DMS153 treated with DMSO at 0.1 percent for 48 hours (cell line): ENCODE data around the gene FSTL1.

ENCODE experiments used
- DNase-seq: peaks from one replicate; lab custom pipeline; 2025; ENCODE audit not compliant: unreplicated experiment; lab: John Stamatoyannopoulos, UW

FSTL1 gene

DNA sequence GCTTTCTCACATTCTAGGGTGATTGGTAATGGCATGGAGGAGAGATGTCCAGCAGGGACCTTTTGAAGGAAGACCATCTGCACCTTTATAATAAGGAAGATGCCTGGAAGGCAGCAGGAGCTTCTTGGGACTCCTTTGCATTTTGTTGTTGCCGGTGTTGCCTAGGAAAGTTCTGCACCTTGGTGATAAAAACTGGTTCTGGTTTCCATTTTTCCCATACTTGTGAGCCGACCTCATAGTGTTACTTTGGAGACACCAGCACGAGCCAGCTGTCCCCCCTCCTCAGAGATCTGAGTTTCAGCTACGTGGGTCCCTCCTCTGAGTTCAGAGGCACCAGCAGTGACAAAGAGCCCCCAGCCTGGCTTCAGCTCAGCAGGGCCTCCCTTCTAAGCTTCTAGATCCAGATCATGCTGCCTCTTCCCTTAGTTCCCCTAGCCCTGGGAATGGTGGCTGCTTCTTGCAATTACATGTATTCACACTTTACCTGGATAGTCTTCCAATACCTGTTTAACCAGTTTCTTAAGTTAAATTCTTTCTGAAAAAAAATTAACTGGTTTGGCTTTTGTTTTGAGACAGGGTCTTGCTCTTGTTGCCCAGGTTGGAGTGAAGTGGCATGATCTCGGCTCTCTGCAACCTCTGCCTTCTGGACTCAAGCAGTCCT, 18.0 kb upstream of the FSTL1 start:
- DNase-seq: no peak

DNA sequence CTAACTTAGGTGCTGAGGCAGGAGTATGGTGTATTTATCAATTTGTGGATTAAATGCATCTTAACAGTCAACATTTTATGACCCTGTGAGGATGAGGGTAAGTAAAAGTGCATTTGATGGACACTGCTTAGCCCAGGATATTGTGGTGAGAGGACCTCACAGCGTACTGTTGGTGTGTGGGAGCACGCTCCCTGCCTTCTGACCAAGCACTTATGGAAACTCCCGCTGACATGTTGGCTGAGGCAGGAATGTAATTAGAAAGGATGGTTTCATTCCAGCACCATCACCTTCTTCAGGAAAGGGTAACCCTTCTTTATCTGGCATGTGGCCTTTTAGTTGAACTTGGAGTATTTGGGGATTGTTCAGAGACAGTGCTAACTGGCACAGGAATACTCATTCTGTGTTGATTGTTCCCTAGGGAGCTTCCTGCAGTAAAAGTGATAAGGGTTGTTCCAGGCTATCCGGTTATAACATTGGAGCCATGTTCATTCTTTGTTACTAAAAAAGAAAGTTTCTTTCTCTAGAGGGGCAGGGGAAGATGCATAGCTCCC, 11.7 kb upstream of the FSTL1 start:
- no peak for DNase-seq

DNA sequence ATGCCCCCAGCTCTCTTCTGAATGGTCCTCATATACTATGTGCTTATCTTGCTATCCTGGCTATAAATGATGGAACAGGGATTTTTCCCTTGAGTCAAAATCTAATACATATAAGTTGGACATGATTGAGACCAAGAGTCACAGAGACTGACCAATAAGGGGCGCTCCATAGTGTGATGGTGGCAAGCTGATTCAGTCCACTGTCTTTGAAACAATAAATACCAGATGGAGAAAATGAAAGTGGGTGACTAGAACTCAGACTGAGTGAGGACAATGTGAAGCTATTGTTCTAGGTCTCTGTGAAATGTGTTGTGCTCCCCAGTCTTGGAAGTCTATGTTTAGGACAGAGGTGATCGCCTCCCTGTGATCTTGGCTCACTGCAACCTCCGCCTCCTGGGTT, 10.6 kb upstream of the FSTL1 start:
- no peak for DNase-seq

DNA sequence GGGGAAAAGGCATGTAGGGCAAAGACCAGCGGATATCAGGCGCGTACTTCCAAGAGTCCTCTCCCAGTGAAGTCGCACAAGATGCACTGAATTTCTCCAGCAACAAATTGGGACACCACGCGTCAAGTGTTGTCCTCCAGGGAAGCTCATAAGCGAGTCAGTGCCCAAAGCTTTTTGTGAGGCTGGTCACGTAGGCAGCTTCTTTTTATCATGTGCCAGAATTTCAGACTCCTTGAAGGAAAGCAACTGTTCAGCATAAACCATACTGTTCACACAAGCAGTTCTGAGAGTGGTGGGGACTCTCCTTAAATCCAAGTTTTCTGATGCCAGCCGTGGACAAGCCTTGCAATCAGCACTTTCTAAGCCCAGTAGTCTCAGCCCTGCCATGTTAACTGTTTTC, 10.1 kb upstream of the FSTL1 start:
- no peak for DNase-seq

DNA sequence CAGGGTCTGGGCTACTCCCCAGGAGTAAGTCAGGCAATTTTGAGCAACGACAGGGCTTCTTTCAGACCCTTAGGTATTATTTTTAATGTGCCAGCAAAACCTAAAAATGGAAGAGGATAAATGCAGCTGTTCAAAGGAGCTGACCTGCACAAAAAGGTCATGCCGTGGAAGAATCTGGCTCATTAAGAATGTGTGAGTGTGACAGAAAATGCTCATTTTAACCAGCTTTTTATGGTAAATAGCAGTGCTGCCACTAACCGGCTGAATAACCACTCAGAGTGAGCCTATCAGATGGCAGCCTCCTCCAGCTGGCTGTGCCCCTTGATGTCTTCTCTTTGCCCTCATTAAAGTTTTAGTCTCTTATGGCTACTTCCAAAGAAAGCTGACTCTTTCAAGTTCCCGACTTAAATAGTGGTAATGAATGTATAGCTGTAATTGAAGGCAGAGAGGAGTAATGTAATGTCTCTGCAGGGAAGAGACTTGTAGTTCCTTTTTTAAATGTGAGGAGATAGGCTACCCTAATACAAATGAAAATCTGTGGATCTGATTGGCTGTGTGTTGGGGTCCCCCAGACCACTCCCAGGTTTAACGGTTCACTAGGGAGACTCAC, 9.5 kb upstream of the FSTL1 start:
- DNase-seq: no peak

DNA sequence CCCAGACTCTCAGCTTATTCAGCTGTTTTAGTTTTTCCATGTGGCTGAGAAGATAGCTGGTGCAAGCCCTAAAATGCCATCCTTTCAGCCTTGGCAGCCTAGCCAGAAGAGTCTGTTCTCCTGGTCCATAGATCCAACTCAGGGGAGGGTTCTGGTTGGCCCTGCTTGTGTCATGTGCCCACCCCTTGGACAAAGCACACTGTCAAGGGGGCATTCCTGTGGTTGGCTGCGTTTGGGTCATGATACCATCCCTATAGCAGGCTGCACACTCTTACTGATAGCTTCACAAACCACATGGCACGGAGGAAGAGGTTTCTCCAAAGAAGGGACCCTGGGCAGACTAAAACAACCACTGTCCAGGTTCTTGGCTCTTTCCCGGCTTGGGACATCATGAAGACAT, 8.4 kb upstream of the FSTL1 start:
- DNase-seq: no peak

DNA sequence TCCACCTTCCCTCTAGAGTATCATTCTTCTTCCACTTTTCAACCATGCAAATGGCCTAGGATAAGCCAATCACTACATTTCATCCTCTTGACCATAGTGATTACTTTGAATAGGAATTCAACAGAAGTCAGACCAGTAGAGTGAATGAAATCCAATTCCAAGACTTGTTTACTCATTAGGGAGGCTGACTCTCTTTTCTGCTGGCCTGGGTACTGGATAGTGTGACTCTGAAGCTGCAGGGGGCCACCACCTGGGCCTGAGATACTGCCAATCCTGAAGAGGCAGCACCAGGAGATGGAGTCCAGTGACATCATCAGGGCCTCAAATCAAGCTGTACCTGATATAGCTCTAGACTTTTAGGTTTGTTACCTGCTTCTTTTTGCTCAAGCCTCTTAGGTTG, 7.0 kb upstream of the FSTL1 start:
- no peak for DNase-seq

DNA sequence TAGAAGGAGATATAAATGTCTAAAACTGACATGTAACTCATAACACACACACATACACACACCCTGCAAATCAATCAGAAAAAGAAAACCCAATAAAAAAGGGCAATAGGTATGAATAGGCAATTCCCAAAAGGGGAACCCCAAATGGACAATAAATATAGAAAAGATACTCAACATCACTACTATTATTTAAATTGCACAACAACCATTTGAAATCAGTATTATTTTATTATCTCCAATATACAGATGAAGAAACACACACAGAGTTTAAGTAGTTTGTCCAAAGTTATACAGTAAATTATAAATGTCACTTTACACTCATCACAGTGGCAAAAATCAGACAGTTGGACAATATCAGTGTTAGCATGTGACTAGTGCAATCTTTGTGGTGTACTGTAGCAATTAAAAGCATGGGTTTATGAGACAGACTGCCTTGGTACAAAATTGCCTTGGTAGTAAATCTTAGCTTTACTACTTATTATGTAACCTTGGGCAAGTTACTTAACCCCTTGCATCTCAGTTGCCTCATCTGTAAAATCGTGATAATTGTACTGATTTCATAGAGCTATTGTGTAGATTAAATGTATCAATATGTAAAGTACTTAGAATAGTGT, 3.4 kb upstream of the FSTL1 start:
- no peak for DNase-seq

DNA sequence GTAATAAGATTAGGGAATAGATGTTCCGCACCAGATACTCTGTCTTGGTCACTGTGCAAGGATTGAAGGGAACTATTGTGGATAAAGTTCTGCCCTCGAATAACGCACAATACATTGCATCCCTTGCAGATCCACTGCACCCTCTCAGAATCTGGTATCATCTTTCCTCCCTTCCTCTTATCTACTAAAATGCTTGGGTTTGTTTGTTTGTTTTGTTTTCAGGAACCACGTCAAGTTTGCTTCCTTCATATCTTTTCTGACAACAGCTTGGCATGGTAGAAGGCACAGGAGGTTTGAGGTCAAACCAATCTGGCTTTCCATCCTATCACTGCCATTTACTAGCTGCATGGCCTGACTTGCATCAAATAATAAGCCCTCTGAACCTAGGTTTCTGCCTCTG, 2.0 kb upstream of the FSTL1 start:
- DNase-seq: no peak

DNA sequence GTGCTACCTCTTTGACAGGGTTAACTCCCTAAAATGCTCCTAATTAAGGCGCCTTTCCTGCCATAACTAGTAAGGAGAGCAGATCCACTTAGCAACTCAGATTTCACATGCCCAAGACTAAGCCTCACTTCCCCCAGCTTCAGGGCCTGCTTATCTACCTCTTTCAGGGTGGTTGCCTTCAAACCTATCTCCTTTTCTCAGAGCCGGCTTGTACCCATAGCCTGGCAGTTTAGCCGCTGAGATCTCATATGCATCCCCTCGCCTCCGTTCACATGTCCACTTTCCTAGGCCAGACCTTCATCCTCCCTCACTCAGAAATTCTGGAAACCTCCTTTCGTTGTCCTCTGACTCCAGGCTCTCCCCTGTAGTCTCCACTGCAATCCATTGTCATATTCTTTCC, 1.0 kb upstream of the FSTL1 start:
- no peak for DNase-seq

DNA sequence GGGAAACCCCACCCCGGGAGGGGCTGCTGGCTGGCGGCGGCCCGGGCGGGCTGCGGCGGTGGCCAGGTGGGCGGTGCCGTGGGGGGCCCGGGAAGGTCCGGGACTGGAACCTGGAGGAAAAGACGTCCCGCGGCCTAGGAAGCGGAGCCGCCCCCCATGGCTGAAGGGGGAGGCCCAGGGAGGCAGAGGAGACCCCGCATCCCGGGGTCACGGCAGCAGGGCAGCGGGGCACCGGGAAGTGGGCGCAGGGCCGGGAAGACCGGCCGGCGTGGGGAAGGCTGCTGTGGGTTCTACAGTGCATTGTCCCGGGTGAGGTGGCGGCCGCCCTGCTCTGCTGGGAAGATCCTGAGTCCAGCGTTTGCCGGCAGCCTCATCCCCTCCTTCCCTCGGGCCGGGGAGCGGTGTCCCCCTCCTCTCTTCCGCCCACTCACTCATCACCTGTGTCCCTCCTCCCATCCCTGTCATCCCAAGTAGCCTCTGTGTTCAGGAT, 525 bp upstream of the FSTL1 start:
- DNase-seq: no peak

DNA sequence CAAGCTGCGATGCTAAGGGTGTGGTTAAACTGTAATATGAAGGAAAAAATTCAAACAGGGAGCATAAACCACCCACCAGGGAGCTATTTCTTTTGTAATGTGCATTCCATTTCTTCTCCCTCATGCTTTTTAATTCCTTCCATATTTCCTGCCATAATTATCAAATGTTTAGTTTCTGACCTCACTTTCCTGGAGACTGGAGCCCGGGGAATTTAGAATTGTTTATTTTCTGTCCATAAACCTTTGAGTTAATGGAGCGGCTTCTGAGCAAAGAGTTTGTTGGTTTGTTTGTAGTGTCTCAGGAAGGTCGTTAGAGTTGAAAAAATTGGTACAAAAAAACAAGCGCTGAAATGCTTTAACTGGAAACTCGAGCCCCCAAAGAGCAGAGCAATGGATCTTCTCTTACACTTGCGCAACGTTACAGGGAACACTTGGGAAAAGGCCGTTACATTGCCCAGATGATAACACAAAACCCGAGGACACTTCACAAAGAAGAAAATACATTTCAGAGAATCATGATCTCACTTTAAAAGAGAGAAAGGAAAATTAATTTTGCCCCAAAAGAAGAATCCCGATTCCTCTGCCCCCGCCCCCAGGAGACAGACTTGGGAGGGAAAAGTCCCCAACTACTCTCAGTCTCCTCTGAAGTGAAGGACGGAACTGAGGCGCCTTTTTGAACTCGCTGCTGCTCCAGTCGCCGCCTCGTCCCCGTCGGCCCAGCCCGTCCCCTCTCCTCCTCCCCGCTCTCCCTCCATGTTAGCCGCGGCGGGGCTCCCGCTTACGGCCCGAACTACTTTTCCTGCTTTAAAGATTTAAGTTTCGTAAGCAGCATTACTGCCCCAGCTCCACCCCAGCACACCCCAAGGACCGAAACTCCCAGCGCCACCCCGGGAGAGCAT, 842 bp downstream of the FSTL1 start:
- no peak for DNase-seq

DNA sequence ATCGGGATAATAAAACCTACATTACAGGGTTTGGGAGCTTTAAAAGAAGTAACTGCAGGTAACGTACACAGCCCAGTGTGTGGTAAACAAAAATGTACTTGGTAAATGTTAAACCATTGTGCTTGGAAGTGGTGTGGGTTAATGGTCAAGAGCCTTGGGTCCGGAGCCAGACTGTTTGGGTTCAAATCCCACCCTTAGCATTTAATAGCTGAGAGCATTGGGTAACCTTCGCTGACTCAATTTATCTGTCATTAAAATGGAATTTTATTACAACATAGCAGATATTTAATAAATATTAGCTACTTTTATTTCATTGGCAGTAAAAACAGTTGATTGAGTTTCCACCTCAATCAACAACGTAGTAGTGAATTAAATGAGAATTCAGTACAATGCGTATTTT, 1.5 kb downstream of the FSTL1 start:
- DNase-seq: no peak

DNA sequence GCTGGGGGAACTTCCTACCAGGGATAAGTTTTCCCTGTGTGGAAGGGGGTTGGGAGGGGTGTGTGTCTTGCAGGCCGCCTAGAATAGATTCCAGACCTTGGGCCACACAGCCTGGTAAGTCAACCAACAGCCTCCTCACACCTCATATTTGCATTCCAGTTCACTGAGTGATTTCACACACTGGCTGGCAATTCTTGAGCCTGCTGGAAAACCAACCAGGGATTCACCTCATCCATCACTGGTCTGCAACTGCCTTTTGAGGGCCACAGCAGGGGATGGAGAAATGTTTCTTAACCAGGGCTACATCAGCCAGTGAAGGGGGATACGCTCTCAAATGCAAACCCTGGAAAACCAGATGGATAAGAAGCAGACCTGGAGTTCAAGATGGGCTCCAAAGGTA, 2.0 kb downstream of the FSTL1 start:
- no peak for DNase-seq

DNA sequence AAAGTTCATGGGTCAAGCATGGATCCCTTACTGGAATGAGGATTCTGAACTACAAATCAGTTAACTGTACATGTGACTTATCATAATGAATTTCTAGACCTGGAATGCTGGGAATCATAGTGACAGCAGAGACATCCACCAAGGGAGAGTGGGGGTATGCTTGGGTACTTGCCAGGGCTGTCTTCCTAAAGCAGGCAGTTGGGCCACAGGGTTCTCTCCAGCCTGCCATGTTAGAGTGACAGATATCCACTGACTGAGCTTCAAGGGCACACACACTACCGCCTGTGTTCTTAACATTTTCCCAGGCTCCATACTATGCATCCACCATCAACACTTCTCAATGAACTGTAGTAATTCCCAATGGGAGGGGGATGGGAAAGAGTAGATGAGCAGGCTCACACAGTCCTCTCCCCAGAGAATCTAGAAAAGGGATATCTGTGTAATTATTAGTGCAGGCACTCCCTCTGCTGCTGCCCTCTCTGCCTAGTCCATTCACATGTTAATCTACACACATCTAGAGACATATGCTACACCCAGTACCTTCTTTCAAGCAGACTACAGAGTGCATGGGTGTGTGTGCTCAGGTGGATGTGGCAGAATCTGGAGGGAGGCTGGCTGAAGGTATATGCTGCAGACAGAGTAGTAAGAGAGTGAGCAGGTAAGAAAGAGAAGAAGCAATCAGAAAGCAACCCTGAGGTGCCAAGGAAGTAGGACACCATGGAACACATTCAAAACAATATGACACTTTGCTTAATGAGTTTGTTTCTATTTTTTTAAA, 3.7 kb downstream of the FSTL1 start:
- DNase-seq: no peak

DNA sequence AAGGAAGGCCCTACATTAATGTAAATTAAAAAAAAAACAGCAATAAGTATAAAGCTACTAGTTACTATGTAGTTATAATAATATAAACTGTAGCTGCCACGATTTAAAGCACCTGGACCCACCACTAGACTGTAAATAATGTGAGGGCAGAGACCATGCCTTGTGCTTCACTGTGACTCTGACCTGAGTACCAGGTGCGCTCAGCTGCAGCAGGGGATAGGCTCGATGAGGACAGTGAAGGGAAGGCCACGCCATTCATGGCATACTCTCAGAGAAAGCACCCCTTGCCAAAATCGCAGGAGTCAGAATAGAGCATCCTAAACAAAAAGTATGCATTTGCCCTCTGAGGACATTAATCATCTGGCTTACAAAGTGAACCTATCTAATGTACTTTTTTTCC, 5.1 kb downstream of the FSTL1 start:
- no peak for DNase-seq

DNA sequence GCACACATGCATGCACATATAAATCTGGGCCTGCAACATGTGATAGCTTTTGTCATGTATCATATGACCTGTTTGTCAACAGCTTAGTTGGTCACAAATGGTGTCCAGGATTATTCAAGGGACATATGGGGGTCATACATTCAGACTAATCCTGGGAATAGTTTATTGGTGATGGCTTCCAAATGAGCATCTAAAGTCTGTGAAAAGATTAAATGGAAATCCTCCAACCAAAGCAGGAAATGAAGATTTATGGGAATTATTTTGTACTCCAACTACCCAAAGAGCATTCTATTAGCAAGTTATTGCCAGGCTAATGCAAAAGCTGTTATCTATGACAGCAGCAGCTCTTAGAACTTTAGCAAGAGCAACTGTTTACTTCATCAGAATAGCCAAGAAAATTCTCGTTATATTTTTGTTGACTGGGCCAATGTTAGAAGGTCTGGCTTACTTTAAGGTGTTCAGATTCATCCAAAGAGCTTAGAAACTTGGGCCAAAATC, 7.1 kb downstream of the FSTL1 start:
- no peak for DNase-seq

DNA sequence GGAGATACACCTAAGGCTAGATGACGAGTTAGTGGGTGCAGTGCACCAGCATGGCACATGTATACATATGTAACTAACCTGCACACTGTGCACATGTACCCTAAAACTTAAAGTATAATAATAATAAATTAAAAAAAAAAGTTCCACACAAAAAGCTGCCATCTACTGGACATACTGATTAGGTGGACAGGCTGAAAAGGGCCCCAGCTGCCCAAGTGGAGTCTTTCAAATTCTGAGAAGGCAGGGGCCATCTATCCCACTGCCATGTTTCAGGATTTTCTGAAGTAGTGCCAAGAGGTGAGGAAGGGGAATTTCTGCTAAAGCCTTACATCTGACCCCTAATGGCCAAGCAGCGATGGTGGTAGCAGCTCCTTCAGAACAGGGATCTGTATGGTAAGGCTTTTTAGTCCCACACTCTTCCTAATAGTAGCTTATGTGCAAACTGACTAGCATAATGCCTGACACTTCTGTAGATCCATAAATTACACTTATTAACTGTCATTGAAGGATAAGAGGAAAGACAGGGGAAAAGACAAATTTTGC, 7.7 kb downstream of the FSTL1 start:
- DNase-seq: no peak

DNA sequence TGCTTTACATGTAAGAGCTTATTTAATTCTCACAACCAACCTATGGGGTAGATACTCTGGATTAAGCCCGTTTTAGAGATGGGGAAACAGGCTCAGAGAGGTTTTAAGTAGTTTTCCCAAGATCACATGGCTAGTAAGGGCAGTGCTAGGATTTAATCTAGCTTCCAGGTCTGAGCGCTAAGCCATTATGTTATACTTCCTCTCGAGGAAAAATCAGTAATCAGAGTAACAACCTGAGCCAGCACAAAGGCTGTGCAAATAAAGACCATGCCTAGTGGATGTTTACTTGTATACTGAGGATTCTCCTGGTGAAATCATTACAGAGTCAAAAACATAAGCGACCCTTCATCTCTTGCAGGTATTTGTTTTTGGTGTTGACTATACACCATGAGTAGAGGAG, 9.0 kb downstream of the FSTL1 start:
- DNase-seq: no peak

DNA sequence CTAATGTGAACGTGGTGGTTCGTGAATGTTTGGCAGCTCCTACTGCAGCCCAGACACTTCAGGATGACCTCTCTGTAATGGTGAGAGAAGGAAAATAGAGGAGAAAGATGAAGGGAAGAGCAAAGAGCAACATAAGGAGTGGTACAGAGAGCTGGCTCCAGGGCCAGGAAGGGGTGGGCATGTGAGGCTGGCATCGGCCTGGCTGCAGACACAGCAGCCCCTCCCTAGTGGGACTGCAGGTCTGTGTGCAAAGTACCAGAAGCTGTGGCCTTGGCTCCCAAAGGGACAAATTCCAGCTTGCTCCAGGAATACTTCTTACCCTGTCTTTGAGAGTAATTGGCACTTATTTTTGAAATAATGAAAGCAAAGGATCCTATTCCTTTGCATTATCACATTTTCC, 10.0 kb downstream of the FSTL1 start:
- no peak for DNase-seq
